H1 (cell line): ENCODE data around the gene SLC2A3. TPM values are rescaled to one million over a fixed set of nuclear protein-coding genes. Genes with fewer than 3 reads are reported as not detected.

Experiments
- CTCF ChIA-PET: fragments of 300-600 bp; sonication (Branson Sonifier 250); formaldehyde crosslinking; loops from one replicate; lab custom pipeline; 2021; ENCODE audit not compliant: partially characterized antibody; lab: Charles Lee
- POLR2A ChIA-PET: fragments of 300-600 bp; sonication (Branson Sonifier 250); formaldehyde crosslinking; loops from one replicate; lab custom pipeline; 2021; ENCODE audit warnings: inconsistent platforms; ENCODE audit not compliant: partially characterized antibody; lab: Charles Lee
- DNase-seq, 2 experiments: peaks; one replicate each; pipeline versions ENCODE4 v3.0.0 to v3.0.0-alpha.2; 2010 to 2022; ENCODE audit warnings: low spot score in 2 of 2, low read depth in 1 of 2, mixed read lengths in 1 of 2
- FAIRE-seq: peaks from 2 replicates; lab custom pipeline; 2011; peaks lifted over from hg19 to GRCh38; lab: Jason Lieb, UNC
- H2AFZ ChIP-seq: 2 replicates; pipeline ENCODE4 v1.8.1; 2012; ENCODE audit warnings: low read length, inconsistent platforms
- H2AK5ac ChIP-seq: 2 replicates; pipeline ENCODE4 v1.6.1; 2013; ENCODE audit warnings: low read depth, low read length
- H2BK120ac ChIP-seq: replicated peaks from 2 replicates; pipeline ENCODE3; 2013; ENCODE audit warnings: low read depth, low read length, inconsistent platforms
- H2BK12ac ChIP-seq: 2 replicates; pipeline ENCODE4 v1.6.1; 2013; ENCODE audit warnings: low read depth, low read length
- H2BK15ac ChIP-seq: 2 replicates; pipeline ENCODE4 v1.6.1; 2013; ENCODE audit warnings: low read length
- H2BK20ac ChIP-seq: 2 replicates; pipeline ENCODE4 v1.6.1; 2013; ENCODE audit warnings: low read length
- H2BK5ac ChIP-seq: 2 replicates; pipeline ENCODE4 v1.6.1; 2013; ENCODE audit warnings: low read depth, low read length
- H3K14ac ChIP-seq: 2 replicates; pipeline ENCODE4 v1.6.1; 2013; ENCODE audit warnings: inconsistent platforms; ENCODE audit not compliant: insufficient read length
- H3K18ac ChIP-seq: 2 replicates; pipeline ENCODE4 v1.6.1; 2013; ENCODE audit warnings: low read length; ENCODE audit errors: extremely low read depth
- H3K23ac ChIP-seq: 2 replicates; pipeline ENCODE4 v1.6.1; 2013; ENCODE audit warnings: inconsistent platforms; ENCODE audit not compliant: insufficient read length
- H3K23me2 ChIP-seq: 2 replicates; pipeline ENCODE4 v1.6.1; 2013; ENCODE audit warnings: low read depth, low read length
- H3K27ac ChIP-seq: 2 replicates; pipeline ENCODE4 v1.6.1; 2011; ENCODE audit warnings: low read depth, low read length, inconsistent platforms
- H3K27me3 ChIP-seq, 4 experiments: replicated peaks in 1 of 4; 1 replicate in 1 of 4; 2 replicates in 3 of 4; pipeline versions ENCODE4 v1.6.1 to v1.8.1; 2011 to 2013; ENCODE audit warnings: low read length in 3 of 4, mild to moderate bottlenecking in 3 of 4, inconsistent platforms in 2 of 4, mixed read lengths in 2 of 4, moderate library complexity in 1 of 4; ENCODE audit not compliant: control insufficient read depth in 3 of 4, insufficient read depth in 3 of 4; ENCODE audit errors: extremely low read depth in 1 of 4
- H3K36me3 ChIP-seq, 4 experiments: 2 replicates each; pipeline versions ENCODE4 v1.6.1 to v1.8.1; 2011 to 2013; ENCODE audit warnings: mild to moderate bottlenecking in 4 of 4, low read length in 3 of 4, moderate library complexity in 2 of 4, control low read depth in 1 of 4, inconsistent platforms in 1 of 4; ENCODE audit not compliant: insufficient read depth in 4 of 4, control insufficient read depth in 2 of 4
- H3K4ac ChIP-seq: replicated peaks from 2 replicates; pipeline ENCODE3; 2013; ENCODE audit warnings: low read length, low read depth, mixed read lengths, inconsistent platforms; ENCODE audit not compliant: insufficient read length
- H3K4me1 ChIP-seq, 4 experiments: replicated peaks in 1 of 4; 1 replicate in 1 of 4; 2 replicates in 3 of 4; pipeline versions ENCODE4 v1.6.1 to v1.8.1; 2011 to 2013; ENCODE audit warnings: low read length in 3 of 4, inconsistent platforms in 2 of 4, mixed read lengths in 1 of 4; ENCODE audit not compliant: insufficient read depth in 4 of 4, control insufficient read depth in 3 of 4
- H3K4me2 ChIP-seq, 2 experiments: 2 replicates each; pipeline versions ENCODE4 v1.6.1 to v1.8.1; 2011 to 2013; ENCODE audit warnings: low read depth in 2 of 2, low read length in 2 of 2, control low read depth in 1 of 2, inconsistent platforms in 1 of 2, mild to moderate bottlenecking in 1 of 2; ENCODE audit not compliant: insufficient read depth in 1 of 2
- H3K4me3 ChIP-seq, 4 experiments: fragments of 200-600, 300-600 bp in 1 of 4; sonication (generic), shearing (Covaris generic), sonication (Bioruptor Twin) in 1 of 4; 2 replicates each; pipeline versions ENCODE4 v1.5.1 to v1.8.1; 2011 to 2016; ENCODE audit warnings: low read length in 4 of 4, low read depth in 3 of 4, control low read depth in 2 of 4, inconsistent platforms in 2 of 4, mild to moderate bottlenecking in 2 of 4, mixed read lengths in 1 of 4, moderate library complexity in 1 of 4; ENCODE audit not compliant: insufficient read depth in 2 of 4; ENCODE audit errors: extremely low read depth in 1 of 4
- H3K56ac ChIP-seq: replicated peaks from 2 replicates; pipeline ENCODE3; 2013; ENCODE audit warnings: low read depth, mild to moderate bottlenecking, mixed read lengths, low read length, inconsistent platforms; ENCODE audit not compliant: insufficient read length
- H3K79me1 ChIP-seq: 2 replicates; pipeline ENCODE4 v1.6.1; 2013; ENCODE audit warnings: low read depth, low read length, control low read depth
- H3K79me2 ChIP-seq, 2 experiments: 2 replicates each; pipeline versions ENCODE4 v1.6.1 to v1.8.1; 2012 to 2013; ENCODE audit warnings: low read length in 2 of 2, mild to moderate bottlenecking in 2 of 2, inconsistent platforms in 1 of 2; ENCODE audit not compliant: insufficient read depth in 2 of 2, control insufficient read depth in 1 of 2
- H3K9ac ChIP-seq, 4 experiments: replicated peaks in 1 of 4; 1 replicate in 1 of 4; 2 replicates in 3 of 4; pipeline versions ENCODE4 v1.6.1 to v1.8.1; 2011 to 2013; ENCODE audit warnings: low read depth in 3 of 4, low read length in 3 of 4, control low read depth in 2 of 4, mild to moderate bottlenecking in 2 of 4, moderate library complexity in 2 of 4, inconsistent platforms in 1 of 4; ENCODE audit errors: extremely low read depth in 1 of 4
- H3K9me3 ChIP-seq, 2 experiments: 2 replicates each; pipeline versions ENCODE4 v1.6.1 to v1.8.1; 2012 to 2013; ENCODE audit warnings: mild to moderate bottlenecking in 2 of 2, moderate library complexity in 2 of 2, control low read depth in 1 of 2, inconsistent platforms in 1 of 2, low read depth in 1 of 2, low read length in 1 of 2, mixed read lengths in 1 of 2; ENCODE audit not compliant: insufficient read depth in 2 of 2
- H4K20me1 ChIP-seq, 2 experiments: replicated peaks in 1 of 2; 2 replicates each; pipeline versions ENCODE3 to v1.8.1; 2011 to 2013; ENCODE audit warnings: inconsistent platforms in 2 of 2, low read length in 2 of 2, mild to moderate bottlenecking in 1 of 2; ENCODE audit not compliant: insufficient read depth in 2 of 2, control insufficient read depth in 1 of 2
- H4K5ac ChIP-seq: 2 replicates; pipeline ENCODE4 v1.6.1; 2013; ENCODE audit warnings: low read length, low read depth, mixed read lengths, inconsistent platforms; ENCODE audit not compliant: insufficient read length
- H4K8ac ChIP-seq: 2 replicates; pipeline ENCODE4 v1.8.0; 2013; ENCODE audit warnings: mild to moderate bottlenecking, moderate library complexity, low read length, inconsistent platforms; ENCODE audit not compliant: insufficient read depth; ENCODE audit errors: extremely low read depth
- H4K91ac ChIP-seq: replicated peaks from 2 replicates; pipeline ENCODE3; 2013; ENCODE audit warnings: low read length, mixed read lengths, inconsistent platforms; ENCODE audit not compliant: insufficient read length
- CEBPB ChIP-seq: IDR thresholded peaks from 2 replicates; pipeline ENCODE4 v1.6.1; 2012; ENCODE audit warnings: low read depth, low read length
- CTBP2 ChIP-seq: IDR thresholded peaks from 2 replicates; pipeline ENCODE4 v1.7.0; 2011; ENCODE audit warnings: borderline replicate concordance, mild to moderate bottlenecking, moderate library complexity, mixed read lengths, low read length; ENCODE audit not compliant: insufficient read depth, insufficient read length
- EZH2 ChIP-seq: fragments of 200-600 bp; sonication (generic); IDR thresholded peaks from 2 replicates; pipeline ENCODE4 v1.7.1; 2012; ENCODE audit warnings: low read depth, mild to moderate bottlenecking, moderate library complexity, low read length, inconsistent platforms; ENCODE audit not compliant: severe bottlenecking
- GTF2F1 ChIP-seq: IDR thresholded peaks from 2 replicates; pipeline ENCODE4 v1.6.1; 2012; ENCODE audit warnings: low read depth, low read length, improper control_type of control experiment, borderline replicate concordance
- JUND ChIP-seq: IDR thresholded peaks from 2 replicates; pipeline ENCODE4 v1.6.1; 2011; ENCODE audit warnings: mild to moderate bottlenecking, improper control_type of control experiment, low read length
- MAX ChIP-seq: IDR thresholded peaks from 2 replicates; pipeline ENCODE4 v1.6.1; 2012; ENCODE audit warnings: inconsistent platforms
- WGBS, 2 experiments: shearing (Covaris generic) in 1 of 2; methylation state at CpG; one replicate each; pipeline versions ENCODE4 v1.1.6 to v1.1.7; 2013 to 2015; ENCODE audit warnings: low lambda C conversion rate in 2 of 2, mixed read lengths in 2 of 2, inconsistent platforms in 1 of 2, low coverage in 1 of 2, missing lambda C conversion rate in 1 of 2; ENCODE audit not compliant: insufficient replicate concordance in 2 of 2, insufficient coverage in 1 of 2, insufficient read length in 1 of 2; ENCODE audit errors: extremely low coverage in 1 of 2, missing lambda C conversion rate in 1 of 2; 5-methylcytosine and 5-hydroxymethylcytosine counted together
- polyA plus RNA-seq, 7 experiments: library from polyadenylated mRNA; depleted of rRNA in 3 of 7; stranded (reverse) in 5 of 7; unstranded in 2 of 7; fragments of >200 nt in 5 of 7; fragments of 200-250 nt in 2 of 7; gene quantifications; 1 replicate in 5 of 7; 2 replicates in 1 of 7; 4 replicates in 1 of 7; pipeline versions ENCODE4 v1.2.1 to v1.2.3, GENCODE V29; 2011 to 2013; ENCODE audit warnings: missing spikeins in 2 of 7, mixed read lengths in 2 of 7
- total RNA-seq: library from RNA; stranded (reverse); fragmentation: NEBNext Ultra II Directional; extraction: Animal tissue kit (Norgen Biotek cat#: 25700); gene quantifications from 2 replicates; pipeline ENCODE4 v1.2.1, GENCODE V29; 2021

Gene SLC2A3
- total and polyA plus RNA-seq, 2 of the 8 experiments (the other 6 are each of a cell fraction or from before 2014, with no cell fraction given): 417 to 688 TPM

- H4K5ac ChIP-seq: peak overlapping the region; percentile 85
- no peak overlapping the region for H4K8ac ChIP-seq
- H4K20me1 ChIP-seq: no peaks in the 10 kb centered on the region
- H3K9ac ChIP-seq: no peak overlapping the region; a peak in 1 of 7 replicates
- no peak overlapping the region for H2AFZ ChIP-seq
- peak overlapping the region; percentile 9 for H2BK120ac ChIP-seq
- H2AK5ac ChIP-seq: no peak overlapping the region
- H3K23me2 ChIP-seq: 0 out of 2 replicates have a peak, but pooled peaks cover 3% of the 10 kb centered on the region
- H3K27ac ChIP-seq: peak overlapping the region; percentile 43; the same call in 1 of the 2 replicates
- H3K79me1 ChIP-seq: no peaks in the 10 kb centered on the region
- H3K79me2 ChIP-seq: no peaks in the 10 kb centered on the region
- POLR2A ChIA-PET: interaction anchor here (0.8 to 3.3 kb wide), 13 partner anchors 13 to 264 kb away, joined by 3 to 40 read pairs (median 7); partner anchors contain the start of gene SLC2A3
- H2BK12ac ChIP-seq: no peak overlapping the region
- no peak for TF ChIP-seq CTBP2
- no peak for TF ChIP-seq JUND
- TF ChIP-seq CEBPB: no peak
- no peak for TF ChIP-seq MAX
- TF ChIP-seq GTF2F1: no peak
- TF ChIP-seq EZH2: no peak
- no peaks in the 10 kb centered on the region for H3K27me3 ChIP-seq
- peaks cover 2 to 12% (median 6%) of the 10 kb centered on the region in 4 experiments; a peak in 5 of 7 replicates for H3K4me1 ChIP-seq
- H2BK5ac ChIP-seq: peak overlapping the region; percentile 86
- peak overlapping the region in 1 of 4 experiments; percentile 45; a peak in 1 of 8 replicates for H3K4me3 ChIP-seq
- DNase-seq (no peak), FAIRE-seq (no peak)
- H3K23ac ChIP-seq: no peak overlapping the region
- CTCF ChIA-PET: interaction anchor here (0.7 to 5.0 kb wide), 11 partner anchors 11 to 107 kb away, joined by 3 to 37 read pairs (median 4); no protein-coding TSS in a partner anchor
- peak overlapping the region; percentile 73 for H4K91ac ChIP-seq
- 14% methylated on average over 1 of the region's 1 CpG; no CpG with 5 or more reads in 1 of the 2 experiments for WGBS, 2 experiments
- H3K4ac ChIP-seq: no peak overlapping the region
- no peaks in the 10 kb centered on the region for H3K36me3 ChIP-seq
- H3K9me3 ChIP-seq: no peaks in the 10 kb centered on the region
- peak overlapping the region; percentile 90 for H3K56ac ChIP-seq
- no peak overlapping the region for H2BK20ac ChIP-seq
- H2BK15ac ChIP-seq: no peak overlapping the region
- no peak overlapping the region; the same call in 1 of the 2 replicates for H3K18ac ChIP-seq
- H3K4me2 ChIP-seq: peak overlapping the region; percentile 50 to 52; a peak in 3 of 4 replicates
- H3K14ac ChIP-seq: no peak overlapping the region
These were observed 30.9 kb downstream of the SLC2A3 start for GRCh38 chr12:7905071-7905470.
